ENCODE results near the gene CCNY. TPM values are rescaled to one million over a fixed set of nuclear protein-coding genes. Genes with fewer than 3 reads are reported as not detected.

Gene CCNY
- polyA plus RNA-seq, 1 experiment, result 39.0 TPM

GRCh38 chr10:35388197-35388596 lies 51.9 kb downstream of the CCNY start:
- ChIA-PET POLR2A (no interaction called here), CTCF (no interaction called here)
- Histone ChIP-seq H3K27me3 (ENCODE audit: control insufficient read depth, insufficient read depth, low read length) (no peaks in the 10 kb centered on the region), H3K4me3 (ENCODE audit: low read depth, low read length) (no peak overlapping the region), H3K36me3 (ENCODE audit: control insufficient read depth, insufficient read depth, low read length) (no peaks in the 10 kb centered on the region)
- DNase-seq (ENCODE audit: low read depth), result no peak
- TF ChIP-seq CTCF (IDR thresholded peaks at IDR 0.05; ENCODE audit: insufficient read depth, low read depth, low read length), result no peak

- no peak for DNase-seq (ENCODE audit: low read depth)
- ChIA-PET CTCF (no interaction called here), POLR2A (no interaction called here)
- no peaks in the 10 kb centered on the region for H3K27me3 ChIP-seq (ENCODE audit: control insufficient read depth, insufficient read depth, low read length)
- no peak for TF ChIP-seq CTCF (IDR thresholded peaks at IDR 0.05; ENCODE audit: insufficient read depth, low read depth, low read length)
- H3K36me3 ChIP-seq (ENCODE audit: control insufficient read depth, insufficient read depth, low read length), result no peaks in the 10 kb centered on the region
- H3K4me3 ChIP-seq (ENCODE audit: low read depth, low read length), result no peak overlapping the region
Measured at GRCh38 chr10:35388682-35389081, 52.4 kb downstream of the CCNY start.

GRCh38 chr10:35390161-35390840 lies 54.0 kb downstream of the CCNY start:
- H3K4me3 ChIP-seq (ENCODE audit: low read depth, low read length), result no peak overlapping the region
- TF ChIP-seq CTCF (IDR thresholded peaks at IDR 0.05; ENCODE audit: insufficient read depth, low read depth, low read length), result no peak
- H3K36me3 ChIP-seq (ENCODE audit: control insufficient read depth, insufficient read depth, low read length), result no peaks in the 10 kb centered on the region
- CTCF ChIA-PET, result interaction anchor here (0.8 to 1.6 kb wide), 2 partner anchors 31 to 173 kb away, joined by 3 to 4 read pairs; no protein-coding TSS in a partner anchor
- no peaks in the 10 kb centered on the region for H3K27me3 ChIP-seq (ENCODE audit: control insufficient read depth, insufficient read depth, low read length)
- DNase-seq (ENCODE audit: low read depth), result no peak
- POLR2A ChIA-PET, result no interaction called here

- TF ChIP-seq CTCF (IDR thresholded peaks at IDR 0.05; ENCODE audit: insufficient read depth, low read depth, low read length), result no peak
- POLR2A ChIA-PET, result no interaction called here
Measured at GRCh38 chr10:35390843-35391152, 54.5 kb downstream of the CCNY start.

GRCh38 chr10:35391153-35391953 lies 55.0 kb downstream of the CCNY start:
- ChIA-PET CTCF (no interaction called here), POLR2A (no interaction called here)
- no peak overlapping the region for H3K4me3 ChIP-seq (ENCODE audit: low read depth, low read length)
- H3K36me3 ChIP-seq (ENCODE audit: control insufficient read depth, insufficient read depth, low read length), result no peaks in the 10 kb centered on the region
- no peak for DNase-seq (ENCODE audit: low read depth)
- no peaks in the 10 kb centered on the region for H3K27me3 ChIP-seq (ENCODE audit: control insufficient read depth, insufficient read depth, low read length)
- TF ChIP-seq CTCF (IDR thresholded peaks at IDR 0.05; ENCODE audit: insufficient read depth, low read depth, low read length), result no peak

More at GRCh38 chr10:35390843-35391152, 54.5 kb downstream of the CCNY start:
- no peaks in the 10 kb centered on the region for H3K27me3 ChIP-seq (ENCODE audit: control insufficient read depth, insufficient read depth, low read length)
- no peaks in the 10 kb centered on the region for H3K36me3 ChIP-seq (ENCODE audit: control insufficient read depth, insufficient read depth, low read length)
- CTCF ChIA-PET, result interaction anchor here (1.6 kb wide), 1 partner anchor 172 kb away, joined by 4 read pairs; no protein-coding TSS in a partner anchor
- no peak for DNase-seq (ENCODE audit: low read depth)
- H3K4me3 ChIP-seq (ENCODE audit: low read depth, low read length), result no peak overlapping the region

Data from BJ (cell line).